IPS-15b (cell line): ENCODE measurements around the gene ZNF668.
"Not testable (repeated sequence)": the region's sequence is repeated elsewhere in the genome, so short reads cannot be mapped to it uniquely, and the experiment has no call there.

Experiments used
- H3K27me3 ChIP-seq: one replicate; pipeline ENCODE4 v1.6.1; 2013; ENCODE audit warnings: low read length; ENCODE audit not compliant: control insufficient read depth, insufficient read depth
- H3K36me3 ChIP-seq: one replicate; pipeline ENCODE4 v1.6.1; 2013; ENCODE audit warnings: low read length; ENCODE audit not compliant: control insufficient read depth, insufficient read depth
- H3K4me1 ChIP-seq: one replicate; pipeline ENCODE4 v1.6.1; 2013; ENCODE audit warnings: mild to moderate bottlenecking, low read length; ENCODE audit not compliant: control insufficient read depth, insufficient read depth
- H3K4me3 ChIP-seq: one replicate; pipeline ENCODE4 v1.5.1; 2013; ENCODE audit warnings: low read depth, low read length
- H3K9ac ChIP-seq: one replicate; pipeline ENCODE4 v1.6.1; 2013; ENCODE audit warnings: low read depth, mild to moderate bottlenecking, low read length
- H3K9me3 ChIP-seq: one replicate; pipeline ENCODE4 v1.6.1; 2013; ENCODE audit warnings: mild to moderate bottlenecking, low read length; ENCODE audit not compliant: control insufficient read depth, insufficient read depth

ZNF668 gene

GRCh38 chr16:31011815-31012214 lies 62.2 kb downstream of the ZNF668 start:
- H3K4me3 ChIP-seq, H3K9me3 ChIP-seq, H3K36me3 ChIP-seq, H3K27me3 ChIP-seq, H3K9ac ChIP-seq, H3K4me1 ChIP-seq: not testable (repeated sequence)
